Gastrocnemius medialis (tissue), 4 donors: ENCODE measurements around the gene CELF4.

Experiments
- POLR2A ChIP-seq, 2 donors: fragments of 450-650 bp; IDR thresholded peaks; one replicate each; pipeline ENCODE4 v1.6.1; 2017; ENCODE audit warnings: antibody characterized with exemption in 2 of 2, mild to moderate bottlenecking in 2 of 2, moderate library complexity in 2 of 2
- TF ChIP-seq, protein P1 (sequence below), 5 experiments: fragments of 450-650 bp in 3 of 5; fragments of 200-600 bp in 2 of 5; sonication (generic) in 2 of 5; IDR thresholded peaks in 4 of 5; conservative IDR thresholded peaks in 1 of 5; 1 replicate in 4 of 5; 2 replicates in 1 of 5; pipeline ENCODE4 v1.5.1; 2016 to 2019; ENCODE audit warnings: antibody characterized with exemption in 5 of 5, mild to moderate bottlenecking in 3 of 5, moderate library complexity in 3 of 5

DNA sequence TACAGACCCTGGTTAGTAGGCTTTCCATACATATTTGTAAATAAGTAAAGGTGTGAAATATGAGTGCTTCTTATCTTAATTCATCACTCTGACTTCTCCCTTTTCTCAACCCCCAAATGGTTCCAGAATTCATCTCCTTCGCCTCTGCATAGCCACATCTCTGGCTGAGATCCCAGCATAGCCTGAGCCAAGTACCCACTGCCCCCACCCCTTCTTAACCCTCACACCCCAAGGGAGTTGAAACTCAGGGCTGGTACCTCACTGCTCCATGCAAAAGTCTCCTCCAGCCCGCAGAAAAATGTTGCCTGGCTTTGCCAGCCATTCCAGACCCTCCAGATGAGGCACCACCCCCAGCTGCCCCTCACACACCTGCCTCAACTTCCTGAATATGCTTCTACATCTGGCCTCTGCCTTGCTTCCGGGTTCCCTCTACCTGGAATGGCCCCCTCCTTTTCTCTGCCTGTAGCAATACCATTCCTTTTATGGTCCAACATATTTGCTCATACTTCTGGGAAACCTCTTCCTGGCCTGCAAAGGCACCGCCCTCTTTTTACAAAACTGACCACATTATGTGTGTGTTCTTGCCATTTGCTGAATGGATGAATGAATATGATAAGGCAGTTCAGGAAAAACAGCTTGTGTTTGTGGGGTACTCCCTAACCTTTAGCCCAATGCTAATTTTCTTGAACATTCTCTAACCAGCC is 112.8 kb downstream of the CELF4 start:
- TF ChIP-seq, protein P1, sequence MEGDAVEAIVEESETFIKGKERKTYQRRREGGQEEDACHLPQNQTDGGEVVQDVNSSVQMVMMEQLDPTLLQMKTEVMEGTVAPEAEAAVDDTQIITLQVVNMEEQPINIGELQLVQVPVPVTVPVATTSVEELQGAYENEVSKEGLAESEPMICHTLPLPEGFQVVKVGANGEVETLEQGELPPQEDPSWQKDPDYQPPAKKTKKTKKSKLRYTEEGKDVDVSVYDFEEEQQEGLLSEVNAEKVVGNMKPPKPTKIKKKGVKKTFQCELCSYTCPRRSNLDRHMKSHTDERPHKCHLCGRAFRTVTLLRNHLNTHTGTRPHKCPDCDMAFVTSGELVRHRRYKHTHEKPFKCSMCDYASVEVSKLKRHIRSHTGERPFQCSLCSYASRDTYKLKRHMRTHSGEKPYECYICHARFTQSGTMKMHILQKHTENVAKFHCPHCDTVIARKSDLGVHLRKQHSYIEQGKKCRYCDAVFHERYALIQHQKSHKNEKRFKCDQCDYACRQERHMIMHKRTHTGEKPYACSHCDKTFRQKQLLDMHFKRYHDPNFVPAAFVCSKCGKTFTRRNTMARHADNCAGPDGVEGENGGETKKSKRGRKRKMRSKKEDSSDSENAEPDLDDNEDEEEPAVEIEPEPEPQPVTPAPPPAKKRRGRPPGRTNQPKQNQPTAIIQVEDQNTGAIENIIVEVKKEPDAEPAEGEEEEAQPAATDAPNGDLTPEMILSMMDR (IDR thresholded peaks at IDR 0.05 in 4 of 5, conservative IDR thresholded peaks at IDR 0.05 in 1 of 5) = no peak
- TF ChIP-seq POLR2A (IDR thresholded peaks at IDR 0.05) = no peak
